ENCODE results near the gene ATP1A4. TPM values are rescaled to one million over a fixed set of nuclear protein-coding genes. Genes with fewer than 3 reads are reported as not detected.

The ATP1A4 gene
- total RNA-seq, 1 donor from 2014 or later, result not detected

DNA sequence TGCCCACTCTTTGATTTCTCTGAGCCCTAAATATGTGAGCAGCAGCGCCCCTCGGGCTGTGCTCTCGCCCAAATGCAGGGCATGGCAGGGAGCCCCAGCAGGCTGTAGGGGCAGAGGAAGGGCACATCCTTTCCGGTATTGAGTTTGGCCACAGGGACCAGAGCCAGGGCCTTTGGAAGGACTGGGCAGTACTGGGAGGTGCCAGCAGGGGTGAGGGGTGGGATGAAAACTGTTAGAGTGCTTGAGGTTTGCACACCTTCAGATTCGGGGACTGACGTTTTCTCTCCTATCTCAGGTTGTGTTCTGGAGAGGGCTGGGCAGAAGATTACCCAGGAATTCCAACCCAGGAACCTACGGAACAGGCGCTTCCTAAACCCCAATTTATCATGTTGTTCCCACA is 38.0 kb upstream of the ATP1A4 start:
- ChIA-PET POLR2A (no interaction called here), CTCF (no interaction called here)
- Mint-ChIP-seq H3K4me1 (peaks cover 5% of the 10 kb centered on the region), H3K27ac (no peak overlapping the region), H3K4me3 (no peak overlapping the region), H3K9me3 (no peaks in the 10 kb centered on the region), H3K27me3 (peaks cover 25% of the 10 kb centered on the region), H3K36me3 (ENCODE audit: low read depth) (no peaks in the 10 kb centered on the region)
- intact Hi-C loops (cut with micrococcal nuclease), result no loop called here
- TF ChIP-seq, protein P1, sequence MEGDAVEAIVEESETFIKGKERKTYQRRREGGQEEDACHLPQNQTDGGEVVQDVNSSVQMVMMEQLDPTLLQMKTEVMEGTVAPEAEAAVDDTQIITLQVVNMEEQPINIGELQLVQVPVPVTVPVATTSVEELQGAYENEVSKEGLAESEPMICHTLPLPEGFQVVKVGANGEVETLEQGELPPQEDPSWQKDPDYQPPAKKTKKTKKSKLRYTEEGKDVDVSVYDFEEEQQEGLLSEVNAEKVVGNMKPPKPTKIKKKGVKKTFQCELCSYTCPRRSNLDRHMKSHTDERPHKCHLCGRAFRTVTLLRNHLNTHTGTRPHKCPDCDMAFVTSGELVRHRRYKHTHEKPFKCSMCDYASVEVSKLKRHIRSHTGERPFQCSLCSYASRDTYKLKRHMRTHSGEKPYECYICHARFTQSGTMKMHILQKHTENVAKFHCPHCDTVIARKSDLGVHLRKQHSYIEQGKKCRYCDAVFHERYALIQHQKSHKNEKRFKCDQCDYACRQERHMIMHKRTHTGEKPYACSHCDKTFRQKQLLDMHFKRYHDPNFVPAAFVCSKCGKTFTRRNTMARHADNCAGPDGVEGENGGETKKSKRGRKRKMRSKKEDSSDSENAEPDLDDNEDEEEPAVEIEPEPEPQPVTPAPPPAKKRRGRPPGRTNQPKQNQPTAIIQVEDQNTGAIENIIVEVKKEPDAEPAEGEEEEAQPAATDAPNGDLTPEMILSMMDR (IDR thresholded peaks at IDR 0.05), result no peak
- DNase-seq, result no peak
- no peak for ATAC-seq (ENCODE audit: low read depth)

DNA sequence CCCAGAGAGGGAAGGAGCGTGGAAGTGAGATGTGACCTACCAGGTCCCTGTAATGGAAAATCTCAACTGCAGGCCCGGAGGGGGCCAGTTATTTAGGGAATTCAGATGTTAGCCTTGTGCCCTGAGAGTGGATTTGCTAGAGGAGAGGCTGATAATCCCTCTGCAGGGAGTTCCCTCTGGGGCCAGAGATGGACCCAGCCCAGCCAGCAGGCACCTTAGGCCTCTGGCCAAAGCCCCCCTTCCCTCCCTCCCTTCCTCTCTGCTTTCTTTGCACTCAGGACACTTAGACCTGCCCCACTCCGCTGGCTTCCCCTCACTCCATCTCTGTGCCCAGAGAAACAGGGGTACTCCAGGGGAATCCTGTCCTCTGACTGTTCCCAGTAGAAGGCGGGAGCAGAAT is 37.3 kb upstream of the ATP1A4 start:
- no peak for ATAC-seq (ENCODE audit: low read depth)
- intact Hi-C loops (cut with micrococcal nuclease), result no loop called here
- no peak for DNase-seq
- CTCF ChIA-PET, result no interaction called here
- H3K4me3 Mint-ChIP-seq, result no peak overlapping the region
- H3K36me3 Mint-ChIP-seq (ENCODE audit: low read depth), result no peaks in the 10 kb centered on the region
- peaks cover 24% of the 10 kb centered on the region for H3K27me3 Mint-ChIP-seq
- no peak overlapping the region for H3K27ac Mint-ChIP-seq
- POLR2A ChIA-PET, result no interaction called here
- TF ChIP-seq, protein P1 (IDR thresholded peaks at IDR 0.05), result no peak
- H3K9me3 Mint-ChIP-seq, result no peaks in the 10 kb centered on the region
- H3K4me1 Mint-ChIP-seq, result no peaks in the 10 kb centered on the region

DNA sequence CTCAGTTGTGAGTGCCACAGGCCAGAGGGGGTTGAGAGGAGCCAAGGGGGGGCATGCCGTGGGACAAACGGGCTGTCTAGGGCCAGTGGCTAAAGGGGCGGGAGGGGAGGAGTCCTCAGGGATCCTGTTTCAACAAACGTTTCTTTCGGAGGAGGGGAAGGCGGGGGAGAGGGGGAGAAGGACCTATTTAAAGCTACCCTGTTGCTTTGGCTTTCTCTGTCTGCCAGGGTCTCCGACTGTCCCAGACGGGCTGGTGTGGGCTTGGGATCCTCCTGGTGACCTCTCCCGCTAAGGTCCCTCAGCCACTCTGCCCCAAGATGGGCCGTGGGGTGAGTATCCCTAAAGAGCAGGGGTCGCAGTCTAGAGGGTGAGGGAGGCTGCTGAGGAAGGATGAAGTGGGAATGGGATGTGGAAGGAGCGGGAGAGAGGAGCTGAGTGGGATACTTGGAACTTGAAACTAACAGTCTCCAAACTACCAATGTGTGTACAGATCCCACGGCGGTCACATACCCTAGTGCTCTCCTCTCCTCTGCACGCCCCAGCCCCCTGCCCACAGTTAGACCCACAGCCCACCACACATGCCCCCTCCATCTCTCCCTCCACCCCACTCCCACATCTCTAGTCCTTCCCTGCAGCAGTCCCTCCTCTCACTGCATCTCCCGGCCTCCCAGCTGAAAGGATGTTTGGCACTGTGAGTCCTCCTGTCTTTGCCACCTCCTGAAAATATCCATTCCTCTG is 35.7 kb upstream of the ATP1A4 start, which contains the start of gene ATP1A2:
ATP1A2 (plus strand) TSS at position 215 of the 738 bp plus-strand sequence; CDS start at position 318, 103 bp downstream.
- Mint-ChIP-seq H3K4me1 (no peaks in the 10 kb centered on the region), H3K9me3 (no peaks in the 10 kb centered on the region), H3K4me3 (no peak within 1 kb of the TSS), H3K36me3 (ENCODE audit: low read depth) (no peaks in the 10 kb centered on the region), H3K27me3 (peaks cover 21% of the 10 kb centered on the region), H3K27ac (no peak within 1 kb of the TSS)
- no peak for ATAC-seq (ENCODE audit: low read depth)
- intact Hi-C loops (cut with micrococcal nuclease), result no loop called here
- CTCF ChIA-PET, result no interaction called here
- POLR2A ChIA-PET, result no interaction called here
- no peak for DNase-seq
- TF ChIP-seq, protein P1 (IDR thresholded peaks at IDR 0.05), result no peak

DNA sequence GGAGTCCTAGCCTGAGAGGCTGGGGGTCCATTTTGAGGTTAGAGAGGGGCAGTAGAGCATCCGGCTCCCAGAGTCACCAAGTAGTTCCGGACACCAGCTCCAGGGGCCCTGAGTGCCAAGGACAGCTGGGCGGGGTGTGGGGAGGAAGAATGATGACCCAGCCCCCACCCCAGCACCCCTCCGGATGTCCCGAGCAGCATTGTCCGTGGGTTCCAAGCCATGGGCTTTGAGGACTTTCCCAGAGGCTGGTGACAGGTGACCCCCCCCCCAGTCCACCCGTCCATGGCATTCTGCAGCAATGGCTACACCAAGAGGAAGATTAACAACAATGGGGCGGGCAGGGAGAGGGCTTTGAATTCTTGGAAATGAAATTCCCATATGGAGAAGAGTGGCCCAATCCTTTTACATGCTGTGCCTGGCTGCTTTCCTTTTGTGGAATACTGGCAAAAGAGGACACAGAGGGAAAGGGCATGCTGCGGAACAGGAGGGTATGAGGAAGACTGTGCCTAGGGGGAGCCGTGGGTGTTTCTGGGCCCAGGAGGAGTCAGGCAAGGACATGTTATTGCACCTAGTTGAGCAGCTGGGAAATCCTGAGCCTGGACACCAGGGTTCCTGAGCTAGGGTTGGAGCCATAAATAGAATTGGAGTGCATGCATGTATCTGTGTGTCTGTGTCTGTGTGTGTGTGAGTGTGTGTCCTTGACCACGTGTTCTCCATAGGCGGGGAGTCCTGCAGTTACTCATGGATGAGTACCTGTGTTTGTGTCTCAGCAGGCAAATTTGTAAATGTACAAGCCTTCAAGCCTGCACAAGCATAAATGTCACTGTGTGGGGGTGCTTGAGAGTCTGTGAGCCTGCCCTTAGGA is 34.9 kb upstream of the ATP1A4 start:
- POLR2A ChIA-PET, result no interaction called here
- DNase-seq (no peak), ATAC-seq (ENCODE audit: low read depth) (no peak)
- no peak overlapping the region for H3K27ac Mint-ChIP-seq
- intact Hi-C loops (cut with micrococcal nuclease), result no loop called here
- H3K27me3 Mint-ChIP-seq, result peaks cover 18% of the 10 kb centered on the region
- H3K4me1 Mint-ChIP-seq, result no peaks in the 10 kb centered on the region
- no peaks in the 10 kb centered on the region for H3K36me3 Mint-ChIP-seq (ENCODE audit: low read depth)
- CTCF ChIA-PET, result no interaction called here
- no peak overlapping the region for H3K4me3 Mint-ChIP-seq
- TF ChIP-seq, protein P1 (IDR thresholded peaks at IDR 0.05), result no peak
- H3K9me3 Mint-ChIP-seq, result no peaks in the 10 kb centered on the region

DNA sequence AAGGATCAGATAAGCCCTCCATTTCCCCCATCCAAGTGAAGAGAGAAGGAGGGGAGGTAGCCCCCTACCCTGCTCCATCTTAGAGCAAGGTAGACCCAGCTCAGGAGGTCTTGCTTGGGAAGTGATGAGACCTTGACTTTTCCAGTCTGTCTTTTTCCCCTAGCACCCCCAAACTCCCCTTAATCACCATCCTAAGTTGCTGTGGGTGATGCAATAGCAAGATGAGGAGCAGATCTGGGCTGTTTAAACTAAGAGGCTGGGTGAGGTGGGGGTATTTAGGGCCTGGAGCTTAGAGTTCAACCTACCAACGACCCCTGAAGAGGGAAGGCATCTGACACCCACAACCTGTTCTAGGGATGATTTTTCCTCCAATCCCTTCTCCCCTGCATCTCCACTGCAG is 34.1 kb upstream of the ATP1A4 start:
- no peak overlapping the region for H3K27ac Mint-ChIP-seq
- peaks cover 18% of the 10 kb centered on the region for H3K27me3 Mint-ChIP-seq

More for the DNA sequence above, 34.1 kb upstream of the ATP1A4 start:
- no peak for ATAC-seq (ENCODE audit: low read depth)
- intact Hi-C loops (cut with micrococcal nuclease), result no loop called here
- DNase-seq, result no peak
- ChIA-PET CTCF (no interaction called here), POLR2A (no interaction called here)
- Mint-ChIP-seq H3K4me1 (no peaks in the 10 kb centered on the region), H3K4me3 (no peak overlapping the region), H3K36me3 (ENCODE audit: low read depth) (no peaks in the 10 kb centered on the region), H3K9me3 (no peaks in the 10 kb centered on the region)
- TF ChIP-seq, protein P1 (IDR thresholded peaks at IDR 0.05), result no peak

Data from activated B cell treated with CpG ODN at 0.5 μM for 24 hours (primary cell).